ENCODE results near the gene GRIK2. TPM values are rescaled to one million over a fixed set of nuclear protein-coding genes. Genes with fewer than 3 reads are reported as not detected.

The GRIK2 gene
- total RNA-seq, 3 donors from 2014 or later: 1.1 to 3.7 TPM; not detected in 1

DNA sequence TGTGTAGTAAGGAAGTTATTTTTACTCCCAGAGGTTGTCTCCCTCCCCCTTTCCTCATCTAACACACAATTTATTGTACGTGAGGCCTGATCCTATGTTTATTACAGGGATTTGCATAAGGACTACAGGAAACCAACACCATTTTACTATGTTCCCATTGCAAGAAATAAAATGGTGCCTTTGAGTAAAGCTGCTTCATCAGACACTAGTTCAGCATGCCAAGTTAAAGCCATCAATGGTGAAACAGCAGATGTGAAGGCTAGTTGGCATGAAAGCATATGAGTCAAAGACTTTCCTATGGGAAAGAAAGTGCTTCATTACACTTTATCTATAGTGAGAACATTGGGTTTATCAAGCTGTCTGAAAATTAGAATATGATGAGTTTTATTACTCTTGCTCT lies 543.0 kb downstream of the GRIK2 start:
- Histone ChIP-seq H3K9me3 (no peaks in the 10 kb centered on the region), H3K36me3 (no peaks in the 10 kb centered on the region), H3K4me1 (no peaks in the 10 kb centered on the region), H3K27ac (no peak overlapping the region), H3K27me3 (no peaks in the 10 kb centered on the region), H3K4me3 (no peak overlapping the region)
- intact Hi-C loops (cut with DNase I; ENCODE audit: low total_unique reads): no loop called here
- DNase-seq (ENCODE audit: low spot score in 2 of 2): no peak
- TF ChIP-seq POLR2AphosphoS5 (IDR thresholded peaks at IDR 0.05): no peak
- TF ChIP-seq POLR2A (IDR thresholded peaks at IDR 0.05): no peak
- no peak for TF ChIP-seq CTCF (IDR thresholded peaks at IDR 0.05)

GRCh38 chr6:101937108-101937507 lies 543.6 kb downstream of the GRIK2 start:
- no peak for DNase-seq (ENCODE audit: low spot score in 2 of 2)
- H3K27me3 ChIP-seq: no peaks in the 10 kb centered on the region
- H3K27ac ChIP-seq: no peak overlapping the region
- H3K4me3 ChIP-seq: no peak overlapping the region
- no peaks in the 10 kb centered on the region for H3K9me3 ChIP-seq
- intact Hi-C loops (cut with DNase I; ENCODE audit: low total_unique reads): no loop called here
- H3K36me3 ChIP-seq: no peaks in the 10 kb centered on the region
- no peaks in the 10 kb centered on the region for H3K4me1 ChIP-seq
- TF ChIP-seq CTCF (IDR thresholded peaks at IDR 0.05) (no peak), POLR2AphosphoS5 (IDR thresholded peaks at IDR 0.05) (no peak), POLR2A (IDR thresholded peaks at IDR 0.05) (no peak)

DNA sequence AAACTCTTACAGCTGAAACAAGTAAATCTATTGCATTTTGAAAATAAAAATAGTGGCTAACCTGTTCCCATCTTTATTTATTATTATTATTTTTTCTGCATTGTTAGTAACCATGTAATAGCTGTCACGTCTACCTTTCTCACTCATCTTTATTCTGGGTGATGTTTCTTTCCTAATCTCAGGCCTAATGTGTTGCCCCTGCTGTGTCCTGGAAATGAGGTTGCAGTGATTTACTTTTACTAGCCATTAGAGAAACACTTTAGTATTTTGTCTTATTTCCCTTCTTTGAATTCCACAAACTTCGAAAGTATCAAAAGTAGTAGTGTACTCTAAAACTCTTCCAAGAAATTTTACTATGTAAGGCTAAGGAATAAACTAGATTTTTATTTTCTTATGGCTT lies 546.9 kb downstream of the GRIK2 start:
- DNase-seq (ENCODE audit: low spot score in 2 of 2): no peak
- TF ChIP-seq CTCF (IDR thresholded peaks at IDR 0.05): no peak
- no peak for TF ChIP-seq POLR2AphosphoS5 (IDR thresholded peaks at IDR 0.05)
- TF ChIP-seq POLR2A (IDR thresholded peaks at IDR 0.05): no peak
- Histone ChIP-seq H3K9me3 (no peaks in the 10 kb centered on the region), H3K4me3 (no peak overlapping the region), H3K4me1 (no peaks in the 10 kb centered on the region), H3K27ac (no peak overlapping the region), H3K36me3 (no peaks in the 10 kb centered on the region), H3K27me3 (no peaks in the 10 kb centered on the region)
- intact Hi-C loops (cut with DNase I; ENCODE audit: low total_unique reads): no loop called here

DNA sequence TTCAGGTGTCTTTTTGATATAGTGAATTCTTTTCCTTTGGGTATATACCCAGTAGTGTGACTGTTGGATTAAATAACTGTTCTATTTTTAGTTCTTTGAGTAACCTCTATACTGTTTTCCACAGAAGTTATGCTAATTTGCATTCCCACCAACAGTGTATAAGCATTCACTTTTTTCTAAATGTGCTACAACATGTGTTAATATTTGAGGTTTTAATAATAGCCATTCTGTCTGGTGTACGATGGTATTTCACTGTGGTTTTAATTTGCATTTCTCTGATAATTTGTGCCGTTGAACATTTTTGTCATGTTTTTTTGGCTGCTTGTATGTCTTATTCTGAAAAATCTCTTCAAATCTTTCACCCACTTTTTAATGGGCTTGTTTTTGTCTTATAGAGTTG lies 563.5 kb downstream of the GRIK2 start:
- TF ChIP-seq POLR2AphosphoS5 (IDR thresholded peaks at IDR 0.05) (no peak), CTCF (IDR thresholded peaks at IDR 0.05) (no peak), POLR2A (IDR thresholded peaks at IDR 0.05) (no peak)

GRCh38 chr6:101961357-101961756 lies 567.8 kb downstream of the GRIK2 start:
- H3K9me3 ChIP-seq: peaks cover 0 to 7% of the 10 kb centered on the region in 2 donors
- intact Hi-C loops (cut with DNase I; ENCODE audit: low total_unique reads): no loop called here
- TF ChIP-seq POLR2A (IDR thresholded peaks at IDR 0.05) (no peak), CTCF (IDR thresholded peaks at IDR 0.05) (no peak), POLR2AphosphoS5 (IDR thresholded peaks at IDR 0.05) (no peak)
- no peaks in the 10 kb centered on the region for H3K36me3 ChIP-seq
- no peaks in the 10 kb centered on the region for H3K4me1 ChIP-seq
- no peak overlapping the region for H3K27ac ChIP-seq
- no peak overlapping the region for H3K4me3 ChIP-seq
- no peaks in the 10 kb centered on the region for H3K27me3 ChIP-seq
- DNase-seq (ENCODE audit: low spot score in 2 of 2): no peak

More for the DNA sequence above, 563.5 kb downstream of the GRIK2 start:
- H3K27ac ChIP-seq: no peak overlapping the region
- H3K27me3 ChIP-seq: no peaks in the 10 kb centered on the region
- no peaks in the 10 kb centered on the region for H3K36me3 ChIP-seq
- intact Hi-C loops (cut with DNase I; ENCODE audit: low total_unique reads): no loop called here
- DNase-seq (ENCODE audit: low spot score in 2 of 2): no peak
- H3K9me3 ChIP-seq: peaks cover 0 to 5% of the 10 kb centered on the region in 2 donors
- H3K4me3 ChIP-seq: no peak overlapping the region
- no peaks in the 10 kb centered on the region for H3K4me1 ChIP-seq
